GM12878 (cell line): ENCODE results near the gene TMC4.

Experiments used
- E2F4 ChIP-seq: IDR thresholded peaks from 2 replicates; pipeline ENCODE4 v1.6.1; 2012; ENCODE audit warnings: low read depth, low read length, improper control_type of control experiment
- POLR2AphosphoS5 ChIP-seq: IDR thresholded peaks from 2 replicates; pipeline ENCODE4 v1.6.1; 2011; ENCODE audit warnings: mild to moderate bottlenecking, low read length, inconsistent platforms
- RFX5 ChIP-seq: IDR thresholded peaks from 2 replicates; pipeline ENCODE4 v1.6.1; 2011; ENCODE audit warnings: low read depth, low read length, improper control_type of control experiment
- USF2 ChIP-seq: IDR thresholded peaks from 2 replicates; pipeline ENCODE4 v1.6.1; 2011; ENCODE audit warnings: low read depth, low read length, improper control_type of control experiment, borderline replicate concordance

GRCh38 chr19:54151362-54152035 lies 21.5 kb downstream of the TMC4 start:
- TF ChIP-seq E2F4 (no peak), POLR2AphosphoS5 (no peak; the same call in 1 of the 2 replicates), RFX5 (no peak), USF2 (no peak)
